ENCODE results near the gene DDX42.

GRCh38 chr17:63774141-63774968, at the start of gene DDX42:
- TF ChIP-seq CTCF (IDR thresholded peaks at IDR 0.05; ENCODE audit: poor library complexity, severe bottlenecking) (no peak), POLR2AphosphoS5 (IDR thresholded peaks at IDR 0.05) (peak; percentile 95), REST (IDR thresholded peaks at IDR 0.05; ENCODE audit: borderline replicate concordance) (peak; percentile 87), TAF1 (IDR thresholded peaks at IDR 0.05; ENCODE audit: low read depth) (peak; percentile 58), EP300 (conservative IDR thresholded peaks at IDR 0.05; ENCODE audit: poor library complexity, severe bottlenecking) (no peak), SMC3 (conservative IDR thresholded peaks at IDR 0.05; ENCODE audit: poor library complexity) (no peak), RAD21 (conservative IDR thresholded peaks at IDR 0.05) (no peak), EZH2 (IDR thresholded peaks at IDR 0.05; ENCODE audit: borderline replicate concordance, insufficient read depth, low read length, poor library complexity, severe bottlenecking) (no peak)
